Ascending aorta (tissue), 2 donors: ENCODE data around the gene ASTN1. TPM values are rescaled to one million over a fixed set of nuclear protein-coding genes. Genes with fewer than 3 reads are reported as not detected.

Source experiments
- DNase-seq, 2 donors: peaks; one replicate each; pipeline ENCODE4 v3.0.0-alpha.2; 2019; ENCODE audit warnings: low spot score in 2 of 2
- H3K27ac ChIP-seq, 2 donors: fragments of 200-600 bp; sonication (generic); one replicate each; pipeline ENCODE4 v1.5.1; 2016 to 2017; ENCODE audit warnings: mild to moderate bottlenecking in 1 of 2
- H3K27me3 ChIP-seq: fragments of 200-600 bp; sonication (generic); one replicate; pipeline ENCODE4 v1.5.1; 2017
- H3K36me3 ChIP-seq, 2 donors: fragments of 200-600 bp; sonication (generic); one replicate each; pipeline ENCODE4 v1.5.1; 2016
- H3K4me1 ChIP-seq, 2 donors: fragments of 200-600 bp; sonication (generic); one replicate each; pipeline ENCODE4 v1.5.1; 2016 to 2017; ENCODE audit warnings: mild to moderate bottlenecking in 1 of 2
- H3K4me3 ChIP-seq, 2 donors: fragments of 200-600 bp; sonication (generic); one replicate each; pipeline ENCODE4 v1.5.1; 2016 to 2017; ENCODE audit warnings: mild to moderate bottlenecking in 1 of 2
- H3K9me3 ChIP-seq, 2 donors: fragments of 200-600 bp; sonication (generic); one replicate each; pipeline ENCODE4 v1.5.1; 2016
- intact Hi-C: fragments of 100-400 bp; cut with DNase I; formaldehyde crosslinking; loops from one replicate; pipeline ENCODE4 v1.15.1; 2023
- total RNA-seq: library from RNA; depleted of rRNA; stranded (reverse); fragments of >200 nt; gene quantifications from one replicate; pipeline ENCODE4 v1.1.0, GENCODE V29; 2016
- TF ChIP-seq, protein P1 (sequence below), 3 experiments: fragments of 200-600 bp in 2 of 3; fragments of 450-650 bp in 1 of 3; sonication (generic) in 2 of 3; IDR thresholded peaks; one replicate each; pipeline ENCODE4 v1.5.1; 2016 to 2019; ENCODE audit warnings: antibody characterized with exemption in 3 of 3, mild to moderate bottlenecking in 1 of 3, moderate library complexity in 1 of 3

ASTN1 gene
- total RNA-seq, 1 donor from 2014 or later, result 0.32 TPM

DNA sequence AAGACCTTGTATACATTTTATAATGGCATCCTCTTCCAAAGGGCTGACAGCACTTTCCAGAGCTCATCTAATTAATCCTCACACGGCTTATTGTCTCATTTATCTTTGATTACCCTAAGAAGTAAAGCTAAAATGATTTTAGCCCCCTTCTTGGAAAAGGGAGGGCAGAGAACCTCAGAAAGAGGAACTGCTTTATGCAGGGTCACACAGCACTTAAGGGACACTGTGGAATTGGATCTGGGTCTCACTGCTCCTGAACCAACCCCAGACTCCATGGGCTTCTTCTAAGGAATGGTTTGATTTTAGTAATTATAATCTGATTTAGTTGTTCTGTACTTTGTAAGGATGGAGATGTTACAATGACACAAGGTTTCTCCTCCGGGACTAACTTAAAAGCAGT is 9.5 kb upstream of the ASTN1 start:
- Histone ChIP-seq H3K4me1 (peaks cover 0 to 6% of the 10 kb centered on the region in 2 donors), H3K9me3 (no peaks in the 10 kb centered on the region), H3K27me3 (no peaks in the 10 kb centered on the region), H3K4me3 (no peak overlapping the region), H3K27ac (no peak overlapping the region), H3K36me3 (no peaks in the 10 kb centered on the region)
- TF ChIP-seq, protein P1, sequence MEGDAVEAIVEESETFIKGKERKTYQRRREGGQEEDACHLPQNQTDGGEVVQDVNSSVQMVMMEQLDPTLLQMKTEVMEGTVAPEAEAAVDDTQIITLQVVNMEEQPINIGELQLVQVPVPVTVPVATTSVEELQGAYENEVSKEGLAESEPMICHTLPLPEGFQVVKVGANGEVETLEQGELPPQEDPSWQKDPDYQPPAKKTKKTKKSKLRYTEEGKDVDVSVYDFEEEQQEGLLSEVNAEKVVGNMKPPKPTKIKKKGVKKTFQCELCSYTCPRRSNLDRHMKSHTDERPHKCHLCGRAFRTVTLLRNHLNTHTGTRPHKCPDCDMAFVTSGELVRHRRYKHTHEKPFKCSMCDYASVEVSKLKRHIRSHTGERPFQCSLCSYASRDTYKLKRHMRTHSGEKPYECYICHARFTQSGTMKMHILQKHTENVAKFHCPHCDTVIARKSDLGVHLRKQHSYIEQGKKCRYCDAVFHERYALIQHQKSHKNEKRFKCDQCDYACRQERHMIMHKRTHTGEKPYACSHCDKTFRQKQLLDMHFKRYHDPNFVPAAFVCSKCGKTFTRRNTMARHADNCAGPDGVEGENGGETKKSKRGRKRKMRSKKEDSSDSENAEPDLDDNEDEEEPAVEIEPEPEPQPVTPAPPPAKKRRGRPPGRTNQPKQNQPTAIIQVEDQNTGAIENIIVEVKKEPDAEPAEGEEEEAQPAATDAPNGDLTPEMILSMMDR (IDR thresholded peaks at IDR 0.05), result no peak
- intact Hi-C loops, result no loop called here
- no peak for DNase-seq

DNA sequence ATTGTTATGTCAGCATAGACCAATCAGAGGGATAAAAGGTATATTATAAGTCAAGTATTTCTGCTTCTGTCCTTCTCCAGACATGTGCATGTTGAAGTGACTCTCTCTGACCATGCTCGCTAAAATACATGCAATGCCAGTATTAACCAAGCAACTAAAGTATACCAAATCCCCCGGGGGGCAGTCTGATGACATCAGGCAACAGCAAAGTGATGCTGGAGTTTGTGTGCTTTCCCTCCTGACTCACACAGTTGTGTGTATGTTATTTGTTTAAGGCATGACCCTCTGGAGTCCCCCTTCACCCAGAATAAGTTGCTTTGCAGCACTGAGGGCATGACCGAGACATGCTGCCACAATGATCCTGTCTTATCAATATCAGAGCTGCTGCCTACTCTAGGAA is 8.4 kb upstream of the ASTN1 start:
- intact Hi-C loops, result no loop called here
- H3K27ac ChIP-seq, result no peak overlapping the region
- no peak for DNase-seq
- H3K4me3 ChIP-seq, result no peak overlapping the region
- TF ChIP-seq, protein P1 (IDR thresholded peaks at IDR 0.05), result no peak
- no peaks in the 10 kb centered on the region for H3K27me3 ChIP-seq
- H3K4me1 ChIP-seq, result peaks cover 0 to 6% of the 10 kb centered on the region in 2 donors
- H3K9me3 ChIP-seq, result no peaks in the 10 kb centered on the region
- H3K36me3 ChIP-seq, result no peaks in the 10 kb centered on the region

DNA sequence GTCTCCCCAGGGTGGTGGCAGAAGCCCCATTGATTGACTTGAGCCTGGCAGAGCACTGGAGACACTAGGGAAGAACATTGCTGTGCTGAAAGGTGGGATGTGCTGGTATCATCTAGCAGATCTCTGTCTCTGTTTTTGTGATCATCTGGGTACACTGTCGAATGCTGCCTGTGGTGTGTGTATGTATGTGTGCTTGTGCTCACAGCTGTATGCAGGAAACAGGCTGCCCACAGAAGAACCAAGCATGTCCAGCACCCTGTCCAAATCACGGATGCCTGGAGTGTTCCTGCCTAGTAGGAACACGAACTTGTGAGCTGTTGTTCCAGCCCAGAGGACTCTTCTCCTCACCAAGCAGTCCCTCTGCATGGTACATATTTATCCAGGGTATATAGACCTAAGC is 7.8 kb upstream of the ASTN1 start:
- Histone ChIP-seq H3K4me3 (no peak overlapping the region), H3K27ac (no peak overlapping the region), H3K27me3 (no peaks in the 10 kb centered on the region), H3K4me1 (peaks cover 0 to 6% of the 10 kb centered on the region in 2 donors), H3K9me3 (no peaks in the 10 kb centered on the region), H3K36me3 (no peaks in the 10 kb centered on the region)
- no peak for DNase-seq
- intact Hi-C loops, result no loop called here
- TF ChIP-seq, protein P1 (IDR thresholded peaks at IDR 0.05), result no peak

DNA sequence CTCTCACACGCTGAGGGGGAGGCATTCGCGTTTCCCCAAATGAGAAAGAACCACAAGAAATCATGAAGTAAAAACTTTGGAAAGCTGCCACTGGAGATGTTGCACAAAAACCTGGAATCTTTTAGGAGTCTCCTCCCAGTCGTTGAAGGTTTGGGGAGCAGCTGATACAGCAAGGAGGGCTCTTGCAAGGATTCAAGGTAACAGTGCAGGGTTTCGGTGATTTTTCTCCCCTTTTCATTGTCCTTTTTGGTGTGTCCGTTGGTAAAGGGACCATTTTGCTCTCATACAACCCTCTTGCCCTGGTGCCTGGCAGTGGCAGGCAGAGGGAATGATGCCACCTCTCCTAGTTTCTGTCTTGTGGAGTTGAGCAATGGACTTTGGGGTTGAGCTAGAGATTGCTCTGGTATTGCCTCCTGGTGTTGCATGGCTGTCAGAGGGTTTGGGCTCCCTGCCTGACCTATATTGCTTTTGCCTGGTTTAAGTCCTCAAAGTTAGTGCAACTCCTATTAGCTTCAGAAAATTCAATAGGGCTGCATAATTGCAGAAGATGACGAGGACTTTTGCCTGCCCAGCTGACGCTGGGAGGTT is 7.1 kb upstream of the ASTN1 start:
- Histone ChIP-seq H3K36me3 (no peaks in the 10 kb centered on the region), H3K9me3 (no peaks in the 10 kb centered on the region), H3K4me1 (peaks cover 0 to 6% of the 10 kb centered on the region in 2 donors), H3K4me3 (peak overlapping the region; percentile 55 to 58), H3K27me3 (no peaks in the 10 kb centered on the region), H3K27ac (no peak overlapping the region)
- TF ChIP-seq, protein P1 (IDR thresholded peaks at IDR 0.05), result no peak
- intact Hi-C loops, result no loop called here
- no peak for DNase-seq

DNA sequence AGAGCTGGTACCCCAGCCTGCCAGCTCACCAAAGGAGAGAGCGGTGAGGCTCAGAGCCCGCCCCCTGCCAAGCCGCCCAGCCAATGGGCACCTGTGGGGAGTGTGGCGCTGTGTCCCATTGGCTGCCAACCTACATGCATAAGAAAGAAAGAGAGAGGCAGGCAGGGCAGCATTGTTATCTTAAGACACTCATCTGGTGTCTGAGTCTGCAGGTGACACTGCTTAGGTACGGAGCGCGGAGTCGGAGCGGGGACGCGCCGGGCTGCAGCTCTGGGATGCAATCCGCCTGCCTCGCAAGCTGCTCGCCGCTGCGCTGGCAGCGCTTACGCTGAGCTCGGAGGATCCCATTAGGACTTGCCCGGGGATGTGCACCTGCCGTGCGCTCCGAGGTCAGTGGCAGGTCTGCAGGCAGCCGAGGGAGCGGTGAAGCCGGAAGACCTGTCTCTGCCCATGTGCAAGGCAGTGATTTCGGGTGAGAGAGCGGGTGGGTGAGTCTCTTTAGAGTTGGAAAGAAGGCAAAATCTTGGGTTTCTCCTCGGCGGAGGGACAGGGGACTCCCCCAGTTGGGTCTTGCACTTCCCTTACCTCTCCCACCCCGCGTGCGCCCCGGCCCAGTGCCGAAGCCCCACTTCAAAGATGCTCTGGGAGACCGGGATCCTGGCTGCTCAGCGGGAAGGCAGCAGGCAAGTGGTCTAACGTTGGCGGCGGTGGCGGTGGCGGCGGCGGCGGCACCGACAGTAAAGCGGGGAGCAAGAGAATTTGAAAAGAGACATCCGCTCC is 6.4 kb upstream of the ASTN1 start, which contains the start of gene BRINP2:
TSS of gene BRINP2 (plus strand) at position 203 of the 780 bp plus-strand sequence. CDS start 58,919 bp downstream, outside the sequence.
- H3K36me3 ChIP-seq, result no peaks in the 10 kb centered on the region
- no peaks in the 10 kb centered on the region for H3K9me3 ChIP-seq
- intact Hi-C loops, result no loop called here
- DNase-seq, result no peak
- no peaks in the 10 kb centered on the region for H3K27me3 ChIP-seq
- peak within 1 kb of the TSS; percentile 55 to 58 for H3K4me3 ChIP-seq
- H3K27ac ChIP-seq, result no peak within 1 kb of the TSS
- TF ChIP-seq, protein P1 (IDR thresholded peaks at IDR 0.05), result no peak
- H3K4me1 ChIP-seq, result peaks cover 0 to 6% of the 10 kb centered on the region in 2 donors
